Measurements from ENCODE around the gene AFM.

Gene AFM

GRCh38 chr4:73481358-73481757 is at the start of gene AFM:
TSS of gene AFM (plus strand) at chr4:73481745. CDS start at chr4:73481776, 31 bp downstream.
- no peak for DNase-seq

GRCh38 chr4:73431813-73432168 is 49.8 kb upstream of the AFM start:
- no peak for DNase-seq

- DNase-seq: no peak
Observed at GRCh38 chr4:73432169-73433000, 49.2 kb upstream of the AFM start.

- DNase-seq: no peak
Observed at GRCh38 chr4:73433140-73433539, 48.4 kb upstream of the AFM start.

GRCh38 chr4:73434311-73434710 is 47.2 kb upstream of the AFM start:
- peak; percentile 3 for DNase-seq

GRCh38 chr4:73435984-73436383 is 45.6 kb upstream of the AFM start, which contains the start of gene AFP:
TSS of gene AFP (plus strand) at chr4:73436221. CDS start at chr4:73436263, 42 bp downstream.
- no peak for DNase-seq

GRCh38 chr4:73436674-73437557 is 44.6 kb upstream of the AFM start:
- no peak for DNase-seq

- no peak for DNase-seq
Observed at GRCh38 chr4:73437558-73437956, 44.0 kb upstream of the AFM start.

GRCh38 chr4:73438048-73438447 is 43.5 kb upstream of the AFM start:
- no peak for DNase-seq

- peak; percentile 51 for DNase-seq
Observed at GRCh38 chr4:73438582-73439215, 42.8 kb upstream of the AFM start.

- no peak for DNase-seq
Observed at GRCh38 chr4:73439445-73439844, 42.1 kb upstream of the AFM start.

- DNase-seq: no peak
Observed at GRCh38 chr4:73439991-73440390, 41.6 kb upstream of the AFM start.

- no peak for DNase-seq
Observed at GRCh38 chr4:73440653-73441052, 40.9 kb upstream of the AFM start.

GRCh38 chr4:73442275-73442674 is 39.3 kb upstream of the AFM start:
- no peak for DNase-seq

- DNase-seq: peak; percentile 15
Observed at GRCh38 chr4:73443224-73443623, 38.3 kb upstream of the AFM start.

GRCh38 chr4:73445383-73446335 is 35.9 kb upstream of the AFM start:
- DNase-seq: peak; percentile 11

- peak; percentile 71 for DNase-seq
Observed at GRCh38 chr4:73446336-73446938, 35.1 kb upstream of the AFM start.

- DNase-seq: no peak
Observed at GRCh38 chr4:73447671-73448070, 33.9 kb upstream of the AFM start.

- no peak for DNase-seq
Observed at GRCh38 chr4:73448448-73449203, 32.9 kb upstream of the AFM start.

GRCh38 chr4:73450398-73451004 is 31.0 kb upstream of the AFM start:
- DNase-seq: peak; percentile 27

- DNase-seq: peak; percentile 22
Observed at GRCh38 chr4:73451404-73451803, 30.1 kb upstream of the AFM start.
